Large intestine (tissue), 3 donors: Measurements from ENCODE around the gene MLXIP. TPM values are rescaled to one million over a fixed set of nuclear protein-coding genes. Genes with fewer than 3 reads are reported as not detected.
A peak's percentile ranks its signal among the peaks of the same experiment; 100 is the strongest.

Experiments used
- DNase-seq, 2 donors: peaks; one replicate each; pipeline versions ENCODE4 v3.0.0 to v3.0.0-alpha.2; 2013
- H3K27ac ChIP-seq: one replicate; pipeline ENCODE4 v1.5.1; 2013; ENCODE audit warnings: low read length
- H3K27me3 ChIP-seq: 2 replicates; pipeline ENCODE4 v1.6.1; 2013; ENCODE audit warnings: low read length; ENCODE audit not compliant: control insufficient read depth, insufficient read depth
- H3K36me3 ChIP-seq: 2 replicates; pipeline ENCODE4 v1.6.1; 2013; ENCODE audit warnings: low read length; ENCODE audit not compliant: control insufficient read depth, insufficient read depth
- H3K4me1 ChIP-seq: one replicate; pipeline ENCODE4 v1.6.1; 2013; ENCODE audit warnings: low read length; ENCODE audit not compliant: control insufficient read depth, insufficient read depth
- H3K4me3 ChIP-seq: one replicate; pipeline ENCODE4 v1.5.1; 2013; ENCODE audit warnings: low read length
- H3K9me3 ChIP-seq: one replicate; pipeline ENCODE4 v1.6.1; 2013; ENCODE audit warnings: mild to moderate bottlenecking, low read depth, low read length, moderate library complexity; ENCODE audit not compliant: control insufficient read depth
- WGBS: methylation state at CpG from one replicate; pipeline ENCODE4 v1.1.5; 2013; ENCODE audit warnings: low lambda C conversion rate; ENCODE audit not compliant: insufficient coverage; 5-methylcytosine and 5-hydroxymethylcytosine counted together
- polyA plus RNA-seq: library from polyadenylated mRNA; unstranded; fragments of 120-200 nt; gene quantifications from one replicate; pipeline ENCODE4 v1.2.1, GENCODE V29; 2013

The MLXIP gene
- polyA plus RNA-seq, 1 donor = 51.8 TPM

- Histone ChIP-seq H3K36me3 (peaks cover 43% of the 10 kb centered on the region), H3K27ac (no peak overlapping the region), H3K4me3 (no peak overlapping the region), H3K4me1 (peaks cover 20% of the 10 kb centered on the region), H3K9me3 (no peaks in the 10 kb centered on the region), H3K27me3 (no peaks in the 10 kb centered on the region)
- WGBS = no CpG with 5 or more reads among the region's 7 CpGs
- no peak for DNase-seq
Observed at GRCh38 chr12:122126342-122126635, 47.7 kb downstream of the MLXIP start.

- no peaks in the 10 kb centered on the region for H3K9me3 ChIP-seq
- DNase-seq = no peak
- H3K36me3 ChIP-seq = peaks cover 49% of the 10 kb centered on the region
Observed at GRCh38 chr12:122126713-122127597, 48.4 kb downstream of the MLXIP start.

DNA sequence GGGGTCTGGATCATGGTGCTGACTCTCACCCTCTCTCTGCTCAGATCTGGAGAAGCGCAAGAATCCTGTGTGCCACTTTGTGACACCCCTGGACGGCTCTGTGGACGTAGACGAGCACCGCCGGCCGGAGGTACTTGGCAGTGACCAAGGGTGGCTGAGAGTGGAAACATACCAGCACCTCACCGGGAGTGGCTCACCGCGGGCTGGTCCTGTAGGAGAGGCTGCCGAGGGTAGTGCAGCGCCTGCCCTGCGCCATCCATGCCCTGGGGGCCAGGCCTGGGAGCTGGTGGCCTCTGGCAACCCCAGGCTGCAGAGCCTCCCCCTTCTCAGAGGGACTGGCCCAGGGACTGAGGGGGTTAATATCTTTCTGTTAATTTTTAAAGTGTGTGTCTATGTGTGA lies 49.3 kb downstream of the MLXIP start:
- peaks cover 19% of the 10 kb centered on the region for H3K4me1 ChIP-seq
- H3K27ac ChIP-seq = no peak overlapping the region
- no peaks in the 10 kb centered on the region for H3K27me3 ChIP-seq
- H3K4me3 ChIP-seq = no peak overlapping the region
- H3K9me3 ChIP-seq = no peaks in the 10 kb centered on the region
- WGBS = no CpG with 5 or more reads among the region's 13 CpGs
- peaks cover 58% of the 10 kb centered on the region for H3K36me3 ChIP-seq
- DNase-seq = no peak

More at GRCh38 chr12:122126713-122127597, 48.4 kb downstream of the MLXIP start:
- Histone ChIP-seq H3K27ac (no peak overlapping the region), H3K4me3 (no peak overlapping the region), H3K27me3 (no peaks in the 10 kb centered on the region), H3K4me1 (peaks cover 20% of the 10 kb centered on the region)
- WGBS = 100% methylated on average over 1 of the region's 15 CpGs

DNA sequence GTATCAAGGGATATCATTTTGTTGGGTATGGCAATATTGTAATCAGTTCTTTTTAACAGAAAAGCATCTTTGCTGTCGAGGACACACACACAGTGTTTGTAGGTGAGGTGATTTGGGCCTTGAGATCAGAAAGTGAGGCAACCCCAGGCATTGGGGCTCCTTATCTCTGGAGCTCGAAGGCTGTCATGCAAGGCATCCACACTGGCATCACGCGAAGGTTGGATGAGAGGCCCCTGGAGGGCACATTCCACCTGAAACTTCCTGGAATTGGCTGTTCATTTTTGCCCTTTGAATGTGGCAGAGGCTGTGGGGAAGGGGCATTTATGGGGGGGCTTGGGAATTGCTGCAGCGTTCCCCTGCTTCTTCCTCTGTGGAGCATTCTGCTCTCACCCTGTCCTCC lies 49.9 kb downstream of the MLXIP start:
- H3K4me1 ChIP-seq = peaks cover 14% of the 10 kb centered on the region
- no CpG with 5 or more reads among the region's 5 CpGs for WGBS
- H3K9me3 ChIP-seq = no peaks in the 10 kb centered on the region
- no peak overlapping the region for H3K27ac ChIP-seq
- no peaks in the 10 kb centered on the region for H3K27me3 ChIP-seq
- H3K36me3 ChIP-seq = peaks cover 64% of the 10 kb centered on the region
- DNase-seq = no peak
- no peak overlapping the region for H3K4me3 ChIP-seq

DNA sequence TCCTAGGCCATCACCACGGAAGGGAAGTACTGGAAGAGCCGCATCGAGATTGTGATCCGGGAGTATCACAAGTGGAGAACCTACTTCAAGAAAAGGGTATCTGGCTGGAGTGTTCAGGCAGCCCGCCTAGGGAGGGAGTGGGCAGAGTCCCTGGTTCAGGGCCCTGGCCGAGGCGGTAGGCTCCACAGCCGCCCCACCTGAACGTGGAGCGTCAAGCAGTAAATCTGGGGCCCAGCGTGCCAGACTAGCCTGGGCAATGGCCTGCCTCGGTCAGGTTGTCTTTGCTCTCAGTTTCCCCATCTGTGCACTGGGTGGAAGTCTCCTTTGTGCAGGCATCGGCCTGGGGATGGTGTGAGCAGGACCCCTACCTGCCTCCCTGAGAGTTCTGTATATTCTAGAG lies 50.6 kb downstream of the MLXIP start:
- H3K36me3 ChIP-seq = peaks cover 71% of the 10 kb centered on the region
- no peak overlapping the region for H3K27ac ChIP-seq
- H3K4me1 ChIP-seq = peaks cover 11% of the 10 kb centered on the region
- H3K9me3 ChIP-seq = no peaks in the 10 kb centered on the region
- WGBS = no CpG with 5 or more reads among the region's 13 CpGs
- no peak for DNase-seq
- H3K27me3 ChIP-seq = no peaks in the 10 kb centered on the region
- no peak overlapping the region for H3K4me3 ChIP-seq

DNA sequence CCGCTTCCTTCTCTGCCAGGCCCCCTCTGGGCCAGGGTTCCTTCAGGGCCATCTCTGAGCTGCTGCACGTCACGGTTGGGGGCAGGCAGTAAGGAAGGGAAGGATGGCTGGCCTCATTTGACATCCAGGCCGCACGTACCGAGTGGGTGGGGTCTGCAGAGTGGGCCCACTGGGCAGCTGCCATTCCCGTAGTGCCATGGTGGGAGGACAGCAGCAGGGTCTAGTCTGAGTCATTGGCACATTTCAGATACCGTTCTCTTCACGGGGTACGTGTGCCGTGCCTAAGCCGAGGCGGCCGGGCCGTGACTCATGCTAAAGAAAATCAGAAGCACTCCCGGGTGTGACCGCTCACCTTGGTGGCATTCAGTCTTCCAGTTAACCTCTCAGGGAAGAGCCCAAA lies 51.6 kb downstream of the MLXIP start:
- H3K27ac ChIP-seq = no peak overlapping the region
- WGBS = no CpG with 5 or more reads among the region's 17 CpGs
- no peaks in the 10 kb centered on the region for H3K27me3 ChIP-seq
- no peak for DNase-seq
- peaks cover 75% of the 10 kb centered on the region for H3K36me3 ChIP-seq
- peaks cover 11% of the 10 kb centered on the region for H3K4me1 ChIP-seq
- H3K4me3 ChIP-seq = no peak overlapping the region
- H3K9me3 ChIP-seq = no peaks in the 10 kb centered on the region

GRCh38 chr12:122133192-122133950 lies 54.8 kb downstream of the MLXIP start:
- H3K9me3 ChIP-seq = no peaks in the 10 kb centered on the region
- peaks cover 91% of the 10 kb centered on the region for H3K36me3 ChIP-seq
- H3K27ac ChIP-seq = no peak overlapping the region
- no peaks in the 10 kb centered on the region for H3K4me1 ChIP-seq
- no peaks in the 10 kb centered on the region for H3K27me3 ChIP-seq
- H3K4me3 ChIP-seq = no peak overlapping the region
- no peak for DNase-seq
- no CpG with 5 or more reads among the region's 28 CpGs for WGBS

GRCh38 chr12:122135437-122136031 lies 57.0 kb downstream of the MLXIP start:
- Histone ChIP-seq H3K27me3 (no peaks in the 10 kb centered on the region), H3K4me3 (no peak overlapping the region), H3K4me1 (peaks cover 2% of the 10 kb centered on the region), H3K36me3 (peaks cover 88% of the 10 kb centered on the region), H3K27ac (no peak overlapping the region), H3K9me3 (no peaks in the 10 kb centered on the region)
- no peak for DNase-seq
- WGBS = no CpG with 5 or more reads among the region's 18 CpGs

GRCh38 chr12:122137229-122137628 lies 58.7 kb downstream of the MLXIP start:
- H3K4me1 ChIP-seq = peaks cover 2% of the 10 kb centered on the region
- no peak for DNase-seq
- H3K9me3 ChIP-seq = no peaks in the 10 kb centered on the region
- H3K4me3 ChIP-seq = no peak overlapping the region
- H3K36me3 ChIP-seq = peaks cover 89% of the 10 kb centered on the region
- WGBS = 80% methylated on average over 1 of the region's 10 CpGs
- H3K27ac ChIP-seq = no peak overlapping the region
- H3K27me3 ChIP-seq = no peaks in the 10 kb centered on the region

DNA sequence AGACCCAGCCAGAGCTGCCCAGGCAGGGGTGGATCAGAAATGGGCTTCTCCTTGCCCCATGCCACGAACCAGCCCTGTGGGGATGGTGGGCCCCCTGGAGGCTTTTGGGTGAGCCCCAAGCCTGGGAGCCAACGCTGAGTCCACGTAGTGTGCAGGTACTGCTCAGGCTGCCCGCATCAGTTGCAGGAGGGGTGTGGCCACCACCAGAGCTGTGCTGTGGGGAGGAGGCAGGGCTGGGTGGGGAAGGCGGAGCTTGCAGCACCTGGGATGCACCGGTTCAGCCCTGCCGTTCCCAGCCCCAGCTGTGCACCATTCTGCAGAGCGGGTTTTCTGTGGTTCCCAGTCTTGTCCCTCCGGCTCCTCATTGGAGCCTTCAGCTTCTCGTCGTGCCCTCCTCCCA lies 59.1 kb downstream of the MLXIP start:
- peak in 1 of 2 donors; percentile 36 for DNase-seq
- Histone ChIP-seq H3K27ac (no peak overlapping the region), H3K9me3 (no peaks in the 10 kb centered on the region), H3K4me1 (peaks cover 2% of the 10 kb centered on the region), H3K36me3 (peaks cover 89% of the 10 kb centered on the region), H3K27me3 (no peaks in the 10 kb centered on the region), H3K4me3 (no peak overlapping the region)
- no CpG with 5 or more reads among the region's 11 CpGs for WGBS
